ENCODE data around the gene TNFRSF19.
"Not testable (repeated sequence)": the region's sequence is repeated elsewhere in the genome, so short reads cannot be mapped to it uniquely, and the experiment has no call there.

GRCh38 chr13:23529926-23530325, 40.3 kb upstream of the TNFRSF19 start:
- not testable (repeated sequence) for TF ChIP-seq CTCF, POLR2A (IDR thresholded peaks at IDR 0.05)
